Neural crest cell (in vitro differentiated cells): ENCODE data around the gene NDUFAF2. TPM values are rescaled to one million over a fixed set of nuclear protein-coding genes. Genes with fewer than 3 reads are reported as not detected.

ENCODE experiments used
- DNase-seq: peaks from one replicate; pipeline ENCODE4 v3.0.0; 2021; ENCODE audit warnings: low read depth, mixed read lengths, low spot score
- H3K27ac Mint-ChIP-seq: one replicate; pipeline ENCODE4 v1.8.0; 2021; ENCODE audit warnings: mild to moderate bottlenecking, mixed read lengths; ENCODE audit not compliant: unreplicated experiment
- H3K27me3 Mint-ChIP-seq: 2 replicates; pipeline ENCODE4 v1.8.0; 2021; ENCODE audit warnings: low read depth, mild to moderate bottlenecking, mixed read lengths
- H3K36me3 Mint-ChIP-seq: 2 replicates; pipeline ENCODE4 v1.8.0; 2021; ENCODE audit warnings: low read depth, mild to moderate bottlenecking, mixed read lengths
- H3K4me1 Mint-ChIP-seq: 2 replicates; pipeline ENCODE4 v1.8.0; 2021; ENCODE audit warnings: mixed read lengths
- H3K4me3 Mint-ChIP-seq: one replicate; pipeline ENCODE4 v1.8.0; 2021; ENCODE audit warnings: mild to moderate bottlenecking, mixed read lengths
- H3K9me3 Mint-ChIP-seq: 2 replicates; pipeline ENCODE4 v1.8.0; 2021; ENCODE audit warnings: mixed read lengths
- CTCF ChIP-seq: fragments of 200-600 bp; sonication (generic); conservative IDR thresholded peaks from 2 replicates; pipeline ENCODE4 v1.5.0; 2021; ENCODE audit warnings: antibody characterized with exemption, mild to moderate bottlenecking
- total RNA-seq: library from RNA; stranded (reverse); gene quantifications from 2 replicates; pipeline ENCODE4 v1.2.1, GENCODE V29; 2021

NDUFAF2 gene
- total RNA-seq, 1 donor from 2014 or later, result 37.7 TPM

GRCh38 chr5:61048534-61048933 is 103.5 kb downstream of the NDUFAF2 start:
- Mint-ChIP-seq H3K36me3 (peaks cover 11% of the 10 kb centered on the region), H3K9me3 (peaks cover 11% of the 10 kb centered on the region), H3K27ac (no peak overlapping the region), H3K27me3 (no peaks in the 10 kb centered on the region), H3K4me3 (no peak overlapping the region), H3K4me1 (peaks cover 9% of the 10 kb centered on the region)
- TF ChIP-seq CTCF, result no peak
- no peak for DNase-seq

GRCh38 chr5:61050292-61050691 is 105.3 kb downstream of the NDUFAF2 start:
- Mint-ChIP-seq H3K27ac (no peak overlapping the region), H3K27me3 (no peaks in the 10 kb centered on the region), H3K9me3 (peaks cover 4% of the 10 kb centered on the region), H3K4me3 (no peak overlapping the region), H3K4me1 (peaks cover 9% of the 10 kb centered on the region), H3K36me3 (peaks cover 5% of the 10 kb centered on the region)
- DNase-seq, result no peak
- TF ChIP-seq CTCF, result no peak

- Mint-ChIP-seq H3K27me3 (no peaks in the 10 kb centered on the region), H3K4me1 (peaks cover 9% of the 10 kb centered on the region), H3K4me3 (no peak overlapping the region), H3K27ac (no peak overlapping the region), H3K9me3 (no peaks in the 10 kb centered on the region), H3K36me3 (no peaks in the 10 kb centered on the region)
- TF ChIP-seq CTCF, result no peak
- DNase-seq, result no peak
These were observed 106.3 kb downstream of the NDUFAF2 start for GRCh38 chr5:61051267-61051666.

- H3K27ac Mint-ChIP-seq, result no peak overlapping the region
- H3K4me1 Mint-ChIP-seq, result peaks cover 9% of the 10 kb centered on the region
- H3K9me3 Mint-ChIP-seq, result no peaks in the 10 kb centered on the region
- H3K27me3 Mint-ChIP-seq, result no peaks in the 10 kb centered on the region
- no peak for TF ChIP-seq CTCF
- H3K4me3 Mint-ChIP-seq, result no peak overlapping the region
- H3K36me3 Mint-ChIP-seq, result no peaks in the 10 kb centered on the region
- no peak for DNase-seq
These were observed 107.9 kb downstream of the NDUFAF2 start for GRCh38 chr5:61052882-61053281.

- no peaks in the 10 kb centered on the region for H3K36me3 Mint-ChIP-seq
- no peaks in the 10 kb centered on the region for H3K9me3 Mint-ChIP-seq
- no peak overlapping the region for H3K27ac Mint-ChIP-seq
- H3K27me3 Mint-ChIP-seq, result no peaks in the 10 kb centered on the region
- no peak for DNase-seq
- no peak for TF ChIP-seq CTCF
- H3K4me1 Mint-ChIP-seq, result peaks cover 9% of the 10 kb centered on the region
- H3K4me3 Mint-ChIP-seq, result no peak overlapping the region
These were observed 108.9 kb downstream of the NDUFAF2 start for GRCh38 chr5:61053937-61054336.
